NCI-H1417 (cell line): ENCODE measurements around the gene KIAA0319L.
A peak's percentile ranks its signal among the peaks of the same experiment; 100 is the strongest.
"Not testable (repeated sequence)": the region's sequence is repeated elsewhere in the genome, so short reads cannot be mapped to it uniquely, and the experiment has no call there.

Experiments used
- DNase-seq, 3 experiments: peaks; one replicate each; lab custom pipeline; 2025; lab: John Stamatoyannopoulos, UW

Gene KIAA0319L

GRCh38 chr1:35557118-35557610, at the start of gene KIAA0319L:
Gene KIAA0319L (minus strand): TSS chr1:35557403. CDS start chr1:35554491, 2,912 bp downstream.
- peak; percentile 75 to 97 (median 75) for DNase-seq

GRCh38 chr1:35605867-35606182, 48.6 kb upstream of the KIAA0319L start:
- no peak for DNase-seq

GRCh38 chr1:35605071-35605866, 48.1 kb upstream of the KIAA0319L start:
- no peak for DNase-seq

DNA sequence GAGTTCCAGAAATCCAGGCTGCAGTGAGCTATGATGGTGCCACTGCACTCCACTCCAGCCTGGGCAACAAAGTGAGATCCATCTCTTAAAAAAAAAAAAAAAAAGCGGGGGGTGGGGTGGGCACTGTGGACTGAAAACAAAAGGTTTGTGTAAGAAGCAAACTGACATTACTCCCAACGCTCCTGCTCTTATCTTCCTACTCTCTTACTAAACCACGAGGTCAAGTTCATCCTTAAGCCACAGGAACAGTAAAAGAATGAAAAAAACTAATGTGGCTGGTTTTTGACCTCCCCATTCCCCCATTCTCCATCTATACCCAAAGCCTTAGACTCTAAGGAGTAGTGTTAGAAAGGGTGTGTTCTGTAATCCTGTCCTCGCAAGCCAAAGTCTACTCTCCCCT, 46.7 kb upstream of the KIAA0319L start:
- no peak for DNase-seq

DNA sequence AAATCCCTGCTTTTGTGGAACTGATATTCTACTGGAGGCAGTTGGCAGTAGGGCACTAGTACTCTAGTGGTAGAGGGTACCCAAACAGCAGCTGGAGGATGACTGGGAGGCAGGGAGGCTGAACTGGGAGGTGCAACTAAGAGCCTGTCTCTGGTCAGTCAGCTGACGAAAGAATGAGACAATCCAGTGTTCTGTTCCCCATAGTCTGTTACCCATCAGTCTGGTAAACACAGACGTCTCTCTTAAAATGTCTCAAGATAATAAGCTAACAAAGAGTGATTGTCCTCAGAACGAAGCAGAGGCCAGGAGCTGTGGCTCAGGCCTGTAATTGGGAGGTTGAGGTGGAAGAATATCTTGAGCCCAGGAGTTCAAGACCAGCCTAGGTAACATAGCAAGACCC, 46.3 kb upstream of the KIAA0319L start:
- DNase-seq = no peak

GRCh38 chr1:35600593-35600992, 43.4 kb upstream of the KIAA0319L start:
- peak in 2 of 3 experiments; percentile 14 to 70 for DNase-seq

DNA sequence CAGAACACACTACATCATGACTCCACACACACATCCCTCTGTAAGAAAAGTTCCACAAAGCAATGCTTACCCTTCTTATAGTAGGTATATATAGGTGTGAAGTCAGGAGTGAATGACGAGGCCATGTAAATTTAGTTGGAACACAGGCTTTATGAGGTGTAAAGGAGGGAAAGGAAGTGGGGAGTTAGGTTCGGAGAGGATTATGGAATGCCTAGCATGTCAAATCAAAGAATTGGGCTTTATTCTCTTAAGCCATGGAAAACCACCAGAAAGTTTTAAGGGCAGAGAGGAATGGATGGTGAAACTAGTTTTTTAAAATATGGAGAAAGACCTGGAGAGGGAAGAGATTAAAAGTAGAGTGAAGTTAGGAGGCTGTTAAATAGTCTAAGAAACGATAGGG, 42.2 kb upstream of the KIAA0319L start:
- no peak for DNase-seq

DNA sequence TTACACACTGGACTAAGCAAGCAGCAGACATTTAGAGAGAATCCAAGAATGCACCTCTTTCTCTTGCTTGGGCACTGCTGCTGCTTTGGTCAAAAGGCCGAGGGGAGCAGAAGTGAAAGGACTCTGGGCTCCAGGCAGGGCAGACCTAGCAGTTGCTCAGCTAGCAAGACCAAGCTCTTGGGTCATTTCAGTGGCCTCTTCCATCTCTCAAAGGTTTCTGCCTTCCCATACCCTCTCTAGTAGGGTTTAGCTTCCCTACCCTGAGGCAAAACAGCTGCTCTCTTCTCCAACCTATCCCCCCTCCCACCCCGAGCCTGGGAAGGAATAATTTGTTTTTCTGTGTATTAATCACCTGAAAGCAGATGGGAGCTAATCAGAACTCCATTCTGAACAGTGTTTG, 41.7 kb upstream of the KIAA0319L start:
- peak in 2 of 3 experiments; percentile 24 to 66 for DNase-seq

DNA sequence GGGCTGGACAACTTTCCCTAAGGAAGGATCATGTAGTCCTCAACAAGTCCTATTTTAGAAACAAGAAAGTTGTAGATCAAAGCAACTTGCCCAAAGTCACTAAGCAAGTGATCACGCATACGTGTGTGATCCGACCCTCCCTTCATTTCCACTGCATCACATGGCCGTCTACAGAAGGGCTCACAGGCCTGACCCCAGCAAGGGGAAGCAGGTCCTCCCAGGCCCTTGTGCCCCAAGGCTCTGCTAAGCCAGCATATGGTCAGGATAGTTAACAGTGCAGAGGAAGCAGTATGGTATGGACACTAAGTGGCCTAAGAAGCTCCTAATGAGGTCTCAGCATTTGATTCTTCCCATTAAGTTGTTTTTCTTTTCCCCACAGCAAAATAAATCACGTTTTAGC, 40.7 kb upstream of the KIAA0319L start:
- no peak for DNase-seq

DNA sequence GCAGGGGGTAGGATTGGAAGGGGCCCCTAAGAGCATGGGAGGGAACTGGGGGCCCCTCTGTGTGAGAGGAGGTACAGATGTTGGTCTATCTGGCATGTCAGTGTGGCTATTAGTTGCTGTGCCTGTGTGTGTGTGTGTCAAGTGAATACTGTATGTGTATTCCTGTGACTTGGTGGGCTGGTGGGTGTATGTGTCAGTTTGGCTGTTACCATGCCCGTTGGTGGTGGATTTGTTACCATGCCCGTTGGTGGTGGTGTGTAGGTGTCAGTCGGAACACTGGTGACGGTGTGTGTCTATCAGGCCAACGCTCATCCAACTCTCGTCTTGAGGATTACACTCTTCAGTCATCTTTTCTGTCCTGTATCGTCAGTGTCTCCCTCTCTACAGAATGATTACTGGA, 38.5 kb upstream of the KIAA0319L start:
- no peak for DNase-seq

DNA sequence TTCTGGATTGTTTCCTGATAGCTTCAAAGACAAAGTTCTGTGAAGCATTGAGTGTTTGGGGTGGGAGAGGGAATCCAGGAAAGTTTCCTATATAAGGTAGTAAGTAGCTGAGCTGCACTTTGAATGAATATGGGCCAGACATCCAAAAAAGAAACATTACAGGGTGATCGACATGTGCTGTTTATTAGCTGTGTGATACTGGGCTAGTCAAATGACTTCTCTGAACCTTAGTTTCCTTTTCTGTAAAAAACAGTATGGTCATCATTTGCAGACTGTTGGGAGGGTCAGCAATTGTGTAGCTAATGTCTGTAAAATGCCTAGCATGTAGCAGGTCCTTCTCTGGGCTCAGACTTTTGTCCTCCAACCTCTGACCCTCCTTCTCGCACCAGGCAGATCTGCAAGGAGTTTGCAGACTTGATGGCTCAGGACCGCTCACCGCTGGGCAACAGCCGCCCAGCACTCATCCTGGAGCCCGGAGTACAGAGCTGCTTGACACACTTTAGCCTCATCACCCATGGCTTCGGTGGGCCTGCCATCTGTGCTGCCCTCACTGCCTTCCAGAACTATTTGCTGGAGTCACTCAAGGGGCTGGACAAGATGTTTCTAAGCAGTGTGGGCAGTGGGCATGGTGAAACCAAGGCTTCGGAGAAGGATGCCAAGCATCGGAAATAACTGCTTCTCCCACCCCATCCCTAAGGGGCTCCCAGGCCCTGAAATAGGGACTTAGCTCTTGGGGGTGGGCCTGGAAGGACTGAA, 37.0 kb upstream of the KIAA0319L start:
- DNase-seq = no peak

DNA sequence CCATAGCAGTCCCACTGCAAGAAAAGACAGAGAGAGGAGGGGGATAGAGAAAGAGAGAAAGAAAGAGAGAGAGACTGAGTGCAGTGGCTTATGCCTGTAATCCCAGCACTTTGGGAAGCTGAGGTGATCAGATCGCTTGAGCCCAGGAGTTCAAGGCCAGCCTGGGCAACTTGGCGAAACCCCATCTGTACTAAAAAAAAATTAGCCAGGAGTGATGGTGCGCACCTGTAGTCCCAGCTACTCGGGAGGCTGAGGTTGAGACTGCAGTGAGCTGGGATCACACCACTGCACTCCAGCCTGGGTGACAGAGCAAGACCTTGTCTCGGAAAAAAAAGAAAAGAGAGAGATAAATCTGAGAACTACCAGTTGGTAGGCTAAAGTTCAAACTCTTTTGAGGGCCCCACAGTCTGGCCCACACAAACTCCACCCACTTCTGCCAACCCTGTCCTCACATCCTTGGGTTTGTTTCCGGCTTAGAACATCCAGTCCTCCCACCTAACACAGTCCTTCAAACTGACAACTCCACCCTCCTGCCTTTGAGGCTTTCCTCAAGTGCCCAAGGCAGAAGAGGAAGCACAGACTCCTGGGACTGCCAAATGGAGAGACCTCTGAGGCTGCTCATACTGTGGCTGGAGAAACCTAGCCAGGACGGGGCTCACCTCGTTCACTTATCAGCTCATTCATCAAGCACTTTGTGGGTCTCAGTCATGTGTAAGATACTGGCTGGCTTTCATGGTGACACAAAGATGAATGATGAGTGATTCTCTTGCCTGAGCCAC, 36.0 kb upstream of the KIAA0319L start:
- DNase-seq = no peak

DNA sequence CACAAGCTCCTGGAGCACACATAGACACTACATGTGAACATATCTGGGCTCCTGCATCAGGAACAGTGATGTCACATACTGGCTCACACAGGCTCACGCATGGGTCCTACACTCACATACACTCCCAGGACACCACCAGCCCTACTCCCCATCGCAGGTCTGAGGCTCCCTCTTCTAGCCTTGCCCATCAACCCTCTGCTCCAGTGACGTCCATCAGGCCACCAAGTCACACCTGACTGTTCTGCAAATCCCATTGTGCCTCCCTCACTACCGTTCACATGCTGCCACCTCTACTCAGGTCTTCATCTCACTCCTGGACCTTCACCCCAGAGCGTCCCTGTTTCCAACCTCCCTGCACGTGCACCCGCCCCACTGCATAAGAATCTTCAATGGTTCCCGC, 34.0 kb upstream of the KIAA0319L start:
- DNase-seq = no peak

DNA sequence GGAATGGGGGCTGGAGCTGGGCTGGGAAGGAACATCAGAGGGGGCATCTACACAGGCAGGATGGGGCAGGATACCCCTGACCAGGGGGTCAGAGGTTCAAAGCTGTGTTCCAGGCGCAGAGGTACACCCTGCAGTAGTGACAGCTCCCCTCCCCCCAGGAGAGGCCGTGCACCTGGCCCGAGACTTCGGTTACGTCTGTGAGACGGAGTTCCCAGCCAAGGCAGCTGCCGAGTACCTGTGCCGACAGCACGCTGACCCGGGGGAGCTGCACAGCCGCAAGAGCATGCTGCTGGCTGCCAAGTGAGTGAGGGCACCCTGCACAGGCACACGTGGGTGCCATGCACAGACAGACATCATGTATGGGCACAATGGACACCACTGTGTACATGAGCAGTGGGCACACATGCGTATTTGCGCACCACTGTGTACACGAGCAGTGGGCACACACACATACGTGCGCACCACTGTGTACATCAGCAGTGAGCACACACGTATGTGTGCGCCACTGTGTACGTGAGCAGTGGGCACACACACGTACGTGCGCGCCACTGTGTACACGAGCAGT, 33.4 kb upstream of the KIAA0319L start:
- no peak for DNase-seq

- DNase-seq = no peak
Observed at GRCh38 chr1:35589516-35590427, 32.6 kb upstream of the KIAA0319L start.

DNA sequence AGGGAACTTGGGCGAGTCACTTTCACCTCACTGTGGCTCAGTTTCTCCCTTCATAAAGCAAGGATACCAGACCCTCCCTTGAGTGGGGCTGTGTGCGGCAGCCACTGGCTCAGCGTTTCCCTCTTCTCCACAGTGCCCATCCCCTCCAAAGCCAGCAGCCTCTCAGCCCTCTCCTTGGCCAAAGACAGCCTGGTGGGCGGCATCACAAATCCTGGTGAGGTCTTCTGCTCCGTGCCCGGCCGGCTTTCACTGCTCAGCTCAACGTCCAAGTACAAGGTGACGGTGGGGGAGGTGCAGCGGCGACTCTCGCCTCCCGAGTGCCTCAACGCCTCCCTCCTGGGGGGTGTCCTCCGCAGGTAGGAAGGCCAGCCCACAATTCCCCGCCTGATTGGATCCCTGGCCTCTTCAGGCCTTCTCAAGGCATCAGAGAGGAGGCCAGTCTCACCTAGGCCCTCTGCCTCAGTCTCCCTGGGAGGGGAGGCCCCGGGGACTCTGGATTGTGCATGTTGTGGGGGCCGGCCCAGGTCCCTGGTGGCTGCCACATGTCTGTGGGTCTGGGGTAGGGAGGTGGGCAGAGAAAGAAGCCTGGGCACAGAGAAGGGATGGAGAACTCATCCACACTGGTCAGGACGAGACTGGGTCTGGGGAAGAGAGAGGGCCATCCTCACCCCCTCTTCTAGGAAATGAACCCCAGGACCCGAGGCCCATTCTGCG, 31.2 kb upstream of the KIAA0319L start:
- DNase-seq = no peak

GRCh38 chr1:35587736-35588135, 30.5 kb upstream of the KIAA0319L start:
- DNase-seq = no peak

GRCh38 chr1:35586808-35587207, 29.6 kb upstream of the KIAA0319L start:
- DNase-seq = no peak

- not testable (repeated sequence) for DNase-seq
Observed at GRCh38 chr1:35585805-35586204, 28.6 kb upstream of the KIAA0319L start.

DNA sequence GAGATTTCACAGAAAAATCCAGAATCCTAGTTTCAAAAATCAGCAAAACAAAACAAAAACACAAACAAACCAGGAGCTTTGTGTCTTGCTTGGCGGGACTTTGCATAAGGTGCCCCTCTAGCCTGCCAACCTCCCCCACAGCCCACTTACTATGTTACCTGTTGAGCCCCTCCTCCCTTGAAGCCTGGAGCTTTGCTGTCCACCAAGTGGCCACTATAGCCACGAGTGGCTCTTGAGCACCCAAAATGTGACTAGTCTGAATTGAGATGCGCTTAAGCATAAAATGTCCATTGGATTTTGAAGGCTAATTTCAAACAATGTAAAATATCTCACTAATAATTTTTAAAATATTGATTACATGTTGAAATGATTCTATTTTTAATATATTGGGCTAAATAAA, 28.1 kb upstream of the KIAA0319L start:
- DNase-seq = no peak
